Mucosa of descending colon (tissue), 3 donors: Measurements from ENCODE around the gene PLEKHA8. TPM values are rescaled to one million over a fixed set of nuclear protein-coding genes. Genes with fewer than 3 reads are reported as not detected.

ENCODE experiments used
- ATAC-seq: fragments of 200-7000 bp; cut with Tn5 transposase; one replicate; pipeline ENCODE4 v1.9.1; 2020; ENCODE audit warnings: mild to moderate bottlenecking, moderate library complexity
- DNase-seq, 3 donors: peaks; one replicate each; pipeline ENCODE4 v3.0.0-alpha.2; 2020
- H3K36me3 ChIP-seq: fragments of 200-600 bp; one replicate; pipeline ENCODE4 v1.8.0; 2021; ENCODE audit warnings: low read depth, mild to moderate bottlenecking
- H3K4me1 ChIP-seq: fragments of 200-600 bp; one replicate; pipeline ENCODE4 v1.8.0; 2021; ENCODE audit warnings: low read depth, mild to moderate bottlenecking
- H3K4me3 ChIP-seq: fragments of 200-600 bp; one replicate; pipeline ENCODE4 v1.8.0; 2021; ENCODE audit warnings: mild to moderate bottlenecking
- H3K9me3 ChIP-seq: fragments of 200-600 bp; one replicate; pipeline ENCODE4 v1.8.0; 2021; ENCODE audit warnings: mild to moderate bottlenecking
- intact Hi-C, 2 donors: fragments of 100-400 bp; cut with DNase I in 1 of 2; cut with micrococcal nuclease in 1 of 2; formaldehyde crosslinking; loops; one replicate each; pipeline versions ENCODE4 v1.11.0 to v1.11.1; 2022; cut with DNase I, micrococcal nuclease
- total RNA-seq, 3 donors: library from RNA; stranded (reverse); fragmentation: NEBNext Ultra II Directional in 2 of 3; extraction: Animal tissue kit (Norgen Biotek cat#: 25700) in 2 of 3; gene quantifications; one replicate each; pipeline versions ENCODE4 v1.2.1 to v1.2.4, GENCODE V29; 2021 to 2023
- TF ChIP-seq, protein P1 (sequence below): fragments of 200-600 bp; IDR thresholded peaks from one replicate; pipeline ENCODE4 v1.8.0; 2022; ENCODE audit warnings: antibody characterized with exemption, mild to moderate bottlenecking
- donor health status: DM: no; HTN: no; CAD: no; lungs with moderate emphysema.
- donor health status: DM: no; HTN: no; CAD: no.
- donor health status: DM: no; HTN: yes; CAD: no.

PLEKHA8 gene
- total RNA-seq, 3 donors from 2014 or later = 11.7 to 13.0 (median 12.5) TPM

DNA sequence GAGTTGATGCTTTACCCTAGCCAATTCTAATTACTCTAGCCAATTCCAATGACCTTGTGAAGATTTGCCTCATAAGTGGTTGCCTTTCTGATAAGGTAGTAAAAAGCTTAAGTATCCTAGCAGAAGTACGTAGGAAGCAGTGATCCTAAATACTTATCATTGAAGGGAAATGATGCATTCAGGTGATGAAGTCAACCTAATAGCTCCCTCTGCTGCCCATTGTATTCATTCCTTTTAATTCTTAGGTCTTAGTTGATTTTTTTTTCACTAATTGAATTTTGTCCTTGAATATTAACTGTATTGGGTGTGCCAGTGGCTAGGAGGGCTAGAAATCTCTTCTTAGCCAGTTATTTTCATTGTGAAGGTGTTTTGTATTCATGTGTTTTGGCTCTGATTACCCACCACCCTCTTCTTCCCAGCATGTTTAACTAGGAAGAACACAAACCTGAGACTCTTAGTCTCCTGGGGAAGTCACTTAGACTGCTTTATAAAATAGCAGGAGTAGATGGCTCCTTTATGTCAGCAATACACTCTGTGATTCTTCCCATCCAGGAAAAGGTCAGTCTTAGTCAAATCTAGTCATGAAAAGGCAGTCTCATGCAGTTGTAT lies 46.3 kb downstream of the PLEKHA8 start:
- H3K4me1 ChIP-seq = no peaks in the 10 kb centered on the region
- TF ChIP-seq, protein P1, sequence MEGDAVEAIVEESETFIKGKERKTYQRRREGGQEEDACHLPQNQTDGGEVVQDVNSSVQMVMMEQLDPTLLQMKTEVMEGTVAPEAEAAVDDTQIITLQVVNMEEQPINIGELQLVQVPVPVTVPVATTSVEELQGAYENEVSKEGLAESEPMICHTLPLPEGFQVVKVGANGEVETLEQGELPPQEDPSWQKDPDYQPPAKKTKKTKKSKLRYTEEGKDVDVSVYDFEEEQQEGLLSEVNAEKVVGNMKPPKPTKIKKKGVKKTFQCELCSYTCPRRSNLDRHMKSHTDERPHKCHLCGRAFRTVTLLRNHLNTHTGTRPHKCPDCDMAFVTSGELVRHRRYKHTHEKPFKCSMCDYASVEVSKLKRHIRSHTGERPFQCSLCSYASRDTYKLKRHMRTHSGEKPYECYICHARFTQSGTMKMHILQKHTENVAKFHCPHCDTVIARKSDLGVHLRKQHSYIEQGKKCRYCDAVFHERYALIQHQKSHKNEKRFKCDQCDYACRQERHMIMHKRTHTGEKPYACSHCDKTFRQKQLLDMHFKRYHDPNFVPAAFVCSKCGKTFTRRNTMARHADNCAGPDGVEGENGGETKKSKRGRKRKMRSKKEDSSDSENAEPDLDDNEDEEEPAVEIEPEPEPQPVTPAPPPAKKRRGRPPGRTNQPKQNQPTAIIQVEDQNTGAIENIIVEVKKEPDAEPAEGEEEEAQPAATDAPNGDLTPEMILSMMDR = no peak
- no peaks in the 10 kb centered on the region for H3K36me3 ChIP-seq
- H3K4me3 ChIP-seq = no peak overlapping the region
- intact Hi-C loops = no loop called here
- no peaks in the 10 kb centered on the region for H3K9me3 ChIP-seq
- DNase-seq (peak in 1 of 3 donors; percentile 21), ATAC-seq (no peak)

DNA sequence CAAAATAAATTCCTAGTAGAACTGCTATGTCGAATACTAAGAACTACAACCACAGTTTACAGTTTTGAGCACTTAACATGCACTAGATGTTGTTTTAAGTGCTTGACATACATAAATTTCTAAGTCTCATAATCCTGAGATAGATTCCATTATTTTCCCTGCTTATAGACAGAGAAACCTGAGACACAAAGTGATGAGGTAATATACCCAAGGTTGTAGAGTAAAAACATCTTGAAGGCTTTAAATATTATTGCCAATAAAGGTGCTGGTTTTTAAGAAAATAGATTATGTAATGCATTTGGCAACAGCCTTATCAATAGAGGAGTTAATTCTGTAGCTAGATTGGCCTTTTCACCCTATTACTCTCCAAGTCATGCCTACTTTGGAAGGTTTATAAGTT lies 48.2 kb downstream of the PLEKHA8 start:
- DNase-seq (no peak), ATAC-seq (no peak)
- Histone ChIP-seq H3K9me3 (no peaks in the 10 kb centered on the region), H3K4me3 (no peak overlapping the region), H3K4me1 (no peaks in the 10 kb centered on the region), H3K36me3 (no peaks in the 10 kb centered on the region)
- TF ChIP-seq, protein P1 = no peak
- intact Hi-C loops = no loop called here

DNA sequence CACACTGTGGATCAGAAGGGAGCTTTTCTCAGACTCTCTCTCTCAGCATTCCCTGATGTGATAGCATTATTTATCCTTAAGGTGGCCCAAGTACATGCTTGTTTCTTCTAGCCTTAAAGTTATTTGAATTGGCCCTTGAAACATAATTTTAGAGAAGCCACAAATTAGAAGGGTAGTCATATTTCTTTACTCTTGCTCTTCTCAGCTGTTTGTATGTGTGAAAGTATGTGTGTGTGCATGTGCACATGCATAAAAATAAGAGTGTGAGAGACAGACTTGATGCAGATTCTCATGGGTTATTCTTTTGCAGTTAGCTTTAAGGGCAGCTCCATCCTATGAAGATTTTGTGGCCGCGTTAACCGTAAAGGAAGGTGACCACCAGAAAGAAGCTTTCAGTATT lies 50.1 kb downstream of the PLEKHA8 start:
- DNase-seq = no peak
- intact Hi-C loops = no loop called here
- Histone ChIP-seq H3K36me3 (no peaks in the 10 kb centered on the region), H3K9me3 (no peaks in the 10 kb centered on the region), H3K4me3 (no peak overlapping the region), H3K4me1 (no peaks in the 10 kb centered on the region)
- no peak for ATAC-seq
- TF ChIP-seq, protein P1 = no peak

DNA sequence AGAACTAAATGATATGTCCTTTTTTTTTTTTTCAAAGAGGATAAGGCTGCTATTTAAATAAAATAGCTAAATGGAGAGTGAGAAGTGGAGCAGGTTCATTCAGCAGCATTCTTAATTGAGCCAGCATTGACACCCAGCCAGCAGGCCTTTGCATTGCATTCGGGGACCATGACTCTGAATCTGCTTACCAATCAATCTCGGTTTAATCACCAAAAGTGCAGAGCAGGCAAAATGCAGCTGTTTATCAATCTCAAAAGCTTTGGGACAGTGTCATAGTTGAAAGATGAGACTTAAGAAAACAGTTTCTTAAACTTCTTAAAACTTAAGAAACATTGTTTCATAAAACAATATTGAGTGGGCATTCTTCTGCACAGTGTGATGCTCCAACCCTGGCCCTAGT lies 51.7 kb downstream of the PLEKHA8 start:
- DNase-seq (no peak), ATAC-seq (no peak)
- intact Hi-C loops = no loop called here
- TF ChIP-seq, protein P1 = no peak
- Histone ChIP-seq H3K4me1 (no peaks in the 10 kb centered on the region), H3K36me3 (no peaks in the 10 kb centered on the region), H3K4me3 (no peak overlapping the region), H3K9me3 (no peaks in the 10 kb centered on the region)

DNA sequence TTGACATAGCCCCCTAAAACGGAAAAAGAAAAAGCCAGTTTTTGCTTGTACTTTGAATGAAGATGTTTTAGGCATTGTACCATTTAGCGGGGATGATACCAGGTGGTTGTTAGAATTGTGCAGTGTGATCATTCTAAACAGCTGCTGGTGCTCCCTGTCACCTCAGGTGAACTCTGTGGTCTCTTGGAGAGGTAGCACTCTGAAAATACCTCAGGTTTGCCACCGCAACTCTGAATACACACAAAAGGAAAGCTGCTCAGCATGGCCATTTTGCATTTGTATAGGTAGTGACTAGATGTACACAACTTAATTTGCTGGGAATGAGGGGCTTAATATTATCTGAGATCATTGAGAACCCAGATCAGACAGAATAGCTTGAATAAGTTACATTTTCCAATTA lies 52.6 kb downstream of the PLEKHA8 start:
- Histone ChIP-seq H3K4me1 (no peaks in the 10 kb centered on the region), H3K4me3 (no peak overlapping the region), H3K36me3 (no peaks in the 10 kb centered on the region), H3K9me3 (no peaks in the 10 kb centered on the region)
- intact Hi-C loops = no loop called here
- no peak for DNase-seq
- TF ChIP-seq, protein P1 = no peak
- ATAC-seq = no peak

DNA sequence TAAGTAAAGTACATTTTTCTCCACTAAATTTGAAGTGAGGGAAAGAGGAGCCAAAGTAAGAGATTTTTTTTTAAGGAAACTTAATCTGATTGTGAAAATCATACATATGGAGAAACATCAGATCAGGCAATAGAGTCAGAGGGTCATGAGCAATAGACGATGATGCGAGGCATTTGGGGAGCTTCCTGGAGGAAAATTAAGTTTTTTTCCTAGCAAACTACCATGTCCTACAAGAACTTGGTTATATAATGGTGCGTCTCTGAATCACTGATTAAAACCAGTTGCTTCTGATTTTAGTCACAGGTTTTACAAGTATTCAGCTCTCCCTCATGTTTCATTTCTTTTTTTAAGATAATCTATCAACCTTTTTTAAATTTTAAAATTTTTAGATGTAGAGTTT lies 54.5 kb downstream of the PLEKHA8 start:
- Histone ChIP-seq H3K4me3 (no peak overlapping the region), H3K36me3 (no peaks in the 10 kb centered on the region), H3K4me1 (no peaks in the 10 kb centered on the region), H3K9me3 (no peaks in the 10 kb centered on the region)
- TF ChIP-seq, protein P1 = no peak
- DNase-seq (no peak), ATAC-seq (no peak)
- intact Hi-C loops = no loop called here
